CMK (cell line): ENCODE measurements around the gene APOD.

ENCODE experiments used
- DNase-seq: peaks from one replicate; pipeline ENCODE4 v3.0.0-alpha.2; 2010; ENCODE audit warnings: low read depth

Gene APOD

DNA sequence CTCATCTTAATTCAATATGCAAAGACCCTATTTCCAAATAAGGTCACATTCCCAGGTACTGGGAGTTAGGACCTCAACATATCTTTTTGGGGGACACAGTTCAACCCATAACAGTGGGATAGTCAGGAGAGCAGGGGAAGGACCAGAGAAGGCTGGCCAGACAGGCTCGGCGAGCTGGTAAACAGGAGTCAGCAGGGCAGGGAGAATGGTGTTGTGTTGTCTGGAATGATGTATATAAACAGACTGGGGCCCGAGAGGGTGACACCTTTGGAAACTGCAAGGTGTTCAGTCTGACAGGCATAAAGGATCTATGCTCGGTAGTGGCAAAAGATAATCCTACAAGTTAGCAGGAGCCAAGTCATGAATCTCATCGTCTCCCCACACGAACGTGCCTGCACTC lies 30.5 kb downstream of the APOD start:
- no peak for DNase-seq

DNA sequence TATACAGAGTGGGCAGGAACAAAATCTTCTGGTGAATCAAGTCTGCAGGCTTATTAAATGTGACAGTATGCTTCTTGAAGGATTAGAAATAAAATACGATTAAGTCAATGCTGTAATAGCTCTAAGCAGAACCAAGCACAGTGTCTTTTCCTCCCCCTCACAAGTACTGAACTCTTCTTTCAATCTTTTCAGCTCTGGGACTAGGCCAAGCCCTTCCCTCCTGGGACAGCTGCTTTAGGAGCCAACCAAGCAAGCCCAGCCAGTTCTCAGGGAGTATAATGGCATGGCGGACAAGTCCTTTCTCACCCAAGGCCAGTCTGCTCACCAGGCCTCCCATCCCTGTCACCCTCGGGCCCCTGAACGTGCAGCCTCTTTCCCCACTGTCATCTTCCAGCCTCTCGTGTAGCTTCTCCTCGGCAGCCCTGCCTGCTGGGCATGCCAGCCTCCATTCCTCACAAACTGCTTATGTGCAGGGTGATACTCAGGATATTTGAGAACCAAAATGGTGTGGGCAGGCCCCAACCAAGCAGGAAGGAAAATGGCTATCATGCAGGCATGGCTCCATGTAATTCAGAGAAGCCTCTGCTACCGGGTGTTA lies 32.3 kb downstream of the APOD start:
- DNase-seq = no peak

DNA sequence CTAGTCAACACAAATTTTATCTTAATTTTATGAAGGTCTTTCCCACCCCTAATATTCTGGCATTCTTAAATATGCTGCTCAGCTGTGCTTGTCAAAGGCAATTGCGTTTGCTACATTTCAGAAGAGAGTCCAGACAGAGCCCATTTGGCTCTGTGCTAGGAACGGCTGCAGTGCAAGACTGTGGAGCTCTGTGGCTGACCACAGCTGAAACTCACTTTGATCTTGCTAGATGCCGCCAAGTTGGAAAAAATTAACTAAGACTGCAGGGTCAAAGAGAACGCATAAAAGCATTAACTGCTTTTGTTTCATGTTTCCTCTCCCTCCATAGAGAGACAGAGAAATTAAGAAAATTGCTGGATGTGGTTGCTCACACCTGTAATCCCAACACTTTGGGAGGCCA lies 33.0 kb downstream of the APOD start:
- DNase-seq = no peak

DNA sequence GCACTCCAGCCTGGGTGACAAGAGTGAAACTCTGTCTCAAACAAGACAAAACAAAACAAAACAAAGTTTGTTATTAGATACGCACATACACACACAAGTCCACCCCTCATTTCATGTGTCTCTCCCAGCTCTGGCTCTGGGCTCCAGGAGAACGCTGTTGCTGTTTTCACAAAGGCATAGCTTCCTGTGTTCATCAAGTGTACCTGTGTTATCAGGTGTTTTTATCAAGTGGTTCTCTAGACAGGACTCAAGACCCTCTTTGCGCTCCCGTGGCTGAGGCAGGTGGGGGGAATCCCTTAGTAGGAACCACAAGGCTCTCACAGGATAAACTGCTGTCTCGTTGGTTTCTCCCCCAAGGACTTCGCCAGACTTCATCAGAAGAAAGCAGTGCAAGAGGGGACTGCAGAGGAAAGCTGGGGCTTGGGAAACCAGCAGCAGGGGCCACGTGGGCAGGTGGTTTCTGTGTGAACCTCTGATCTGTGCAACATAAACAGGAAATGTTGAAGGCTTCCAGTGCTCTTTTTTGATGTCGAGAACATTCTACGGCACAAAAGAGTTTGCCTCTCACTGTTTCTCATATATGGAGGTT lies 33.7 kb downstream of the APOD start:
- DNase-seq = no peak

DNA sequence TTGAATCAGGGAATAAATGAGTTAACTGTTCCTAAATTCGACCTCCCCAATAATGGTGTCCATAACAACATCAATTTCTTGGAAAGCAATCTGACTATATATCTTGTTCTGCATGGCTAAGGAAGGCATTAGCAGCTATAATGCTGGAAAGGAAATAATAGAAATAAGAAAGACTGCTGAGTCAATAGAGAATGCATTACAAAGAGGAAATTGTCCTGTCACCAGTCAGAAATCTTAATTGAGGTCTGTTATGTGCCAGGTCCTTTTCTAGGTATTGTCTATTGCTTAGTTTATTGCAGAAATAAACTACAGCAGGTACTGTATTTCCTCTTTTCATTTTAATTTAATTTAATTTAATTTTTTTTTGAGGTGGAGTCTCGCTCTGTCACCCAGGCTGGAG lies 34.8 kb downstream of the APOD start:
- DNase-seq = no peak

DNA sequence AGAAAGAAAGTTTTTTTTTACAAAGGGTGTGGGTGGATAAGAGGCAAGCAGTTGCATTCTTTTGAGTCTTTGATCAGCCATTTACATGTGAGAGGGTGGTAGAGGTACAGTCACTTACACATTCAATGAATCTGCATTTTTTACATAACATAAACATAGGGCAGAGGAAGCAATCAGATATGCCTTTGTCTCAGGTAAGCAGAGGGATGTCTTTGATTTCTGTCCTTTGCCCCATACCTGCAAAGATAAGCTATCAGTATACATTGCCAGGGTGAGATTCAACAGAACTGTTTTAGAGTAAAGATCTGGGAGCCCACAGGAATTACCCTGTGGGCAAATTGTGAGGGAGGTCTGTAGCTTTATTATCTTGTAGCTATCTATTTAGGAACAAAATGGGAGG lies 35.2 kb downstream of the APOD start:
- no peak for DNase-seq

DNA sequence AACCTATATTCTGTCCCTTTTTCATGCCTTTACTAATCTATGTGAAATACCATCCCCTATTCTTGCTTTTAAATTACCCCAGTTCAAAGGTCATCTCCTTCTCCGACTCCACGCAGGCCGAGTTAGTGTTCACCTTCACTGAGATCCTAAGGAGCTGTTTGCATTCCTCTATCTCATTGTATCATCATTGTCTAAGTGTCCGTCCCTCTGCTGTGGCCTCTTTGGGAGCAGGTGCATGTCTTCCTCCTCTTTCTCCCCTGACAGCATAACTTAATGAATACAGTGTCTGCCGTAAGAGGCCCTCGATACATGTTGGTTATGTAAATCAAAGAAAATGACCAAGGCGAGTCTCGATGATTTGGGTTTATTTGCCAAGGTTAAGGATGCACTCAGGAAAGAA lies 35.7 kb downstream of the APOD start:
- no peak for DNase-seq

DNA sequence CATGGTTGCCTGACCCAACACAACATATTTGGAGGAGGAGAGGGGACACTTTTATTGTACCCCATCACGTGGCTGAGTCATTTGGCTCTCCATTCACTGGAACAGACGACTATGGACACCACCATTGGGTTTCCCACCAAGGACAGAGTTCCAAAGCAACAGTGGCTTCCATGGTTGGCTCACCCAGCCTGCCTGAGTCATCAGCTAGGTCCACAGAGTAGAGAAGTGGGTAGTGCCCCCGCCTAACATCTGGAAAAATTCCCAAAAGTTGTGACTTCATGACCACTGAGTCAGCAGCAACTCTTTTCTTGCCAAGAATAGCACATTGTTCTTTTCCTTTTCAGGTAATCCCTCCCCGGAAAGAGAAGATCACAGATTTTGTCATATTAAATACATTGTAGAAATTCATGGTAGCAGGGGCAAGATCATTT lies 37.6 kb downstream of the APOD start:
- no peak for DNase-seq

DNA sequence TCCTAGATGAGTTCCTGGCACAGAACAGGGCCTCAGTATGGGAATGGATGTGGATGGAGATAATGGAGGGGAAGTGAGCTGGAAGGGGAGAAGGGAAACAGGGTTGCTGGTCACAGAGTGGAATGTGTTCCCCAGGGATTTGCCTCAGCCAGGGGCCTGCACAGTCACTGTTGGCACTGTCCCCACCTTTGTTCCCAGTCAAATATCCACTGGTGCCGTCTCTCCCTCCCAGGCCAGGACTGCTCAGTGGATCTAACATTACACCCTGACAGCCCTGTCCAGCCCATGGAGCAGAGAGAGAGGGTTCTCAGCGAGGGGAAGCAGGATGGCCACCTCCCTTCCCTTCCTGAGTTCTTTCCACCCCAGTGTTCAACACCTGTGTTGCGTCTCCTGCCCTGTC lies 39.1 kb downstream of the APOD start:
- no peak for DNase-seq

DNA sequence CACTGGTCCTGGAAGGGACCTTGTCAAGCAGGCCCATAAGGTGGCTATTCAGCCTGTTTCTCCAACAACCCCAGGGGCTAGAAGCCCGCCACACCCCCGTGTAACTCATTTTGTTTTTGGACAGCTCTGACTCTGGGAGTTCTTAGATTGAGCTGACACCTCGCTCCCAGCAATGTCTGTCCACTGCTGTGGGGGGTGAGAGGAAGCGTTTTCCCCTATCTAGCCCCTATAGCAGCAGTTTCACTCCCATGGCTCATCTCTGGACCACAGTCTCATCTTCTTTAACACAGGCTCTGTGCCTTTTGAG lies 39.6 kb downstream of the APOD start:
- no peak for DNase-seq

DNA sequence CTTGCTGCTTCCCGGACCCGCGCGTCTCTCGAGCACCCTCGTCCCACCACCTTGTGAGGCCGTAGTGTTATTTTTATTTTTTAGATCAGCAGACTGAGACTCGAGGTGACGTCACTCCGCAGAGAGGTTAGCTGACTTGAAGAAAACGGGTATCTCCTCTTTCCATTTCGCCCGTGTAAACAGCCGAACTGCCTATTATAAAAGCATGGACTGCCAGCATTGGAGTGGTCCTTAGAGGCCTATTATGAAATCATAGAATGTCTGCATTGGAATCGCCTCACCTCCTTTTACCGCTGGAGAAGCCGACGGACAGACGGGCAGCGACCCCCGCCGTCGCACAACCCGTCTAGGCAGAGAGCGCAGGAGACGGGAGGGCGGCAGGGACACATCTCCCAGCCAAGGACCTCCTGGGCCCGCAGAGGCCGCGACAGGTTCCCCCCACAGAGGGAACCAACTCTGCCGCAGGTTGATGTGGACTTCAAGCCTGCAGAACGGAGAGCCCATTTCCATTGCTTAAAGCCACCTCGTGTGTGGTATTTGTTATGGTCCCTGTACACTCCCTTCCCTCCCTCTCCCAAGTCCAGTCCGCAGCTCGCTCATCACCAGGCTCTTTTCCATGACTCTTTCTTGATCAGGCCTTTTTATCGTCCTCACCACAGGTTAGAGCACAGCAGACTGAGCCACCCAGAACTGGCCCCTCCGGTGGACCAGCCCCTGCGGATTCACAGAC lies 40.1 kb downstream of the APOD start:
- DNase-seq = no peak

DNA sequence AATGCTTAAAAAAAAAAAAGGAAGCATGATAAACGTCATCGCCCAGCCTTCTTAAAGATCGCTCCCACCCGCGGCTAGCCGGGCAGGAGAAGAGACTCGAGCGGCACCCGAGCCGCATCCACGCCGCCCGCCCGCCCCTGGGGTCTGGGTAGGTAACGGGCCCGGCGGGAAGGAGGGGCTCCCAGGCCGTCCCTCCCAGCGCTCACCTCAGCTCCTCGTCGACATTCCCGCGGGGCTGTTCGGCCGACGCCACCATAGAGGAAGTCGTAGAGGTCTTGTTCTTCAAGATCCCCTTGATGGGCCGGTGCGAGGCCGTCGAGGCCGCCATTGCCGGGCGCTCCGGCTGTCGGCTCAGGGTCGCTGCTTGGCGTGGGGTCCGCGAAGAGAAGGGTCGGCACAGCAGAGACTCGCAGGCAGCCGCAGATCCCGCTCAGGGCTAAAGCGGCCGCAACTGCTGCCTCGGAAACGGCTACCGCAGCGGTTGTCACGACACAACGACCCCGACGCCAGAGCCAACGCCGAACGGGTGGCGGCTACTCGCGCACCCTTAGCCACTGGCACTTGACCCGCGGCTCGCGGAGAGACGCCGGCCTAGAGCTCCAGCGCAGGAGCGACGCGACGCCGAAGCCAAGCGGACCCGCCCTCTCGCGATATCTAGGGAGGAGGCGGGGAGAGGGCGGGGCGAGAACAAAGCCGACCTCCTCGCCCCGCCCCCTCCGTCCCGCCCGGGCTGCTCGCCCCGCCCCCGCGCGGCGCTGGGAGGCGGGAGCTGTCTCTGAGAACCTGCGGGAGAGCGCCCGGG lies 40.8 kb downstream of the APOD start, which contains the start of gene PPP1R2:
Gene PPP1R2 (minus strand): TSS at position 628 of the 802 bp plus-strand sequence. CDS start 300 bp downstream, at position 328.
- peak; percentile 57 for DNase-seq

DNA sequence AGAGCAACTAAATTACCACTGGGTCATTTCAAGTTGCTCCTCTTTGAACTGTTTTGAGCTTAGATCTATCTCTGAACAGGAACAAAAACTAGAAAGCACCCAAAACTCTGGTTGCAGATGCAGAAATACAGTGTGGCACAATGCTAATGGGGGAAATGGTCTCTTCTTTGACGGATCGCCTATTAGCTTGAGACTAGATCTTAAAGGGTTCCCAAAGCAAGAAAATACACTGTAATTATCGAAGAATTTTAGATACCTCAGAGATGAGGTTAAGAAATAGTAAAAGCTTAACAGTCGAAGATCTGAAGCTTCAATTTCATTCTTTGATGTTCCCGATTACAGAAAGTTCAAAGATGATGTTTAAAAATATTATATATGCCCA lies 41.4 kb downstream of the APOD start:
- no peak for DNase-seq

DNA sequence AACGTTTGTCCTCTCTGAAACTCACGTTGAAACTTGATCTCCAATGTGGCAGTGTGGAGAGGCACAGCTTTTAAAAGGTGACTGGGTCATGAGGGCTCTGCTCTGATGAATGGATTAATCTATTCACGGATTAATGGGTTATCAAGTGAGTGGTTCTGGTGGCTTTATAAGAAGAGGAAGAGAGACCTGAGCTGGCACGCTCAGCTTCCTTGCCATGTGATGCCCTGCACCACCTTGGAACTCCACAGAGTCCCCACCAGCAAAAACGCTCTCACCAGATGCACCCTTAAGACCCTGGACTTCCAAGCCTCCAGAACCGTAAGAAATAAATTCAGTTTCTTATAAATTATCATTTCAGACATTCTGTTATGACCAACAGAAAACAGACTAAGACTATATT lies 43.2 kb downstream of the APOD start:
- DNase-seq = no peak

DNA sequence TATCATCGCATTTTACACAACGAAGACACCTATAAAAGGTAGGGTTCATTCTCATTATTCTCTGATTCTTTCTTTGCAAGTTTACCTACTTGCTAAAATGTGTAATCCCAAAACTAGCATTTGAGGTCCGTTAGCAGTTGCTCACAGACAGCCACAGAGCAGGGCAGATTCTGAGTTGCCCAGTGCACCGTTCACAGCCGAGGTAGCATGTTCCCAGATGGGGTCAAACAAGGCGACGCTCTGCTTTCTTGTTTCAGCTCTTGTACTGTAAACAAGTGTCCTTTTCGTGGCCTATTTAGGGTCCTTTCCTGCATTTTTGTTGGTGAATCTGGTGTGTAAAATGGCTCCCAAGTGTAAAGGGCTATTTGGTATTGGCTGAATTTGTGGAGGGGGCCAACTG lies 43.7 kb downstream of the APOD start:
- no peak for DNase-seq

DNA sequence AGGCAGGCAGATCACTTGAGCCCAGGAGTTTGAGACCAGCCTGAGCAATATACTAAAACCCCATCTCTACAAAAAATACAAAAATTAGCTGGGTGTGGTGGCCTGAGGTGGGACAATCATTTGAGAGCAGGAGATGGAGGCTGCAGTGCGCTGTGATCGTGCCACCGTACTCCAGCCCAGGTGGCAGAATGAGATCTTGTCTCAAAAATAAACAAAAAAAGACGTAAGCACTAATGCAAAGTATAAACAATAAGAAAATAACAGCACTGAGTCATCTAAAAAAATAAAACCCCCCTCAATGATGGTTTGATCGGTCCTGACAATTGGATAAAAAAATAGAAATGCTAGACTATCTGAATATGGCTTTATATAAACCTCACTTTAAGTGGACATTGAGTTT lies 44.3 kb downstream of the APOD start:
- no peak for DNase-seq

DNA sequence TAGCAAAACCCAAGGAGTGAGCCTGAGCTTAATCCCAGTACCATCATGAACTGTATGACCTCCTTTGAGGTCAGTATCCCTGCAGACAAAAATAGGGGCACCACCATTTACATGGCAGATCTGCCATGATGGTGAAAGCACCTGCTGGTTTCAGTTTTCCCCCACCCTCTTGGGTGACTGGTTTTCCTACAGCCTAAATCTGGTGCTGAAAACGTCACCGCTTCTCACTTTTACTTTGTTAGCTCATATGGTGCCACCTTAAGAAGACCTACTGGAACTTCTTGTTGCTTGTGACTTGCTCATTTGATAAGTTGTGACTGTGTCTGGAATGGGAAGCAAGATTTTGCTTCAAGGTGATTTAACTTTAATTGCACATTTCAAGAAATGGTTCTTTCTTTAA lies 45.7 kb downstream of the APOD start:
- no peak for DNase-seq

DNA sequence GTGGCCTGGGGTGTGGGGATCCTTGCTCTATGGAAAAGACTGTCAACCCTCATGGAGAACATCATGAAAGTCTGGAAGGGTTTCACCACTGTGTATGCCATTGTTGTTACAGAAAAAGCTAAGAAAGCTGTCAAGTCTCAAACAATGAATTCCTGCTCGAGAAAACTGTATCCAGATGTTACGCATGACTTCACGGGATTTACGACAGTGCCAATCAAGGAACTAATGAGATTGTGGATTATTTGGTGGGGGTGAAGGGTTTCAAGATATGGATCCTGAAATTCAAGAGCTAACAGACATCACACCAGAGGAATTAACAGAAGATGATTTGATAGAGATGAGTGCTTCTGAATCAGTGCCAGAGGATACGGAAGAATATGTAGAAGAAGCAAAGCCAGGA lies 48.4 kb downstream of the APOD start:
- no peak for DNase-seq

DNA sequence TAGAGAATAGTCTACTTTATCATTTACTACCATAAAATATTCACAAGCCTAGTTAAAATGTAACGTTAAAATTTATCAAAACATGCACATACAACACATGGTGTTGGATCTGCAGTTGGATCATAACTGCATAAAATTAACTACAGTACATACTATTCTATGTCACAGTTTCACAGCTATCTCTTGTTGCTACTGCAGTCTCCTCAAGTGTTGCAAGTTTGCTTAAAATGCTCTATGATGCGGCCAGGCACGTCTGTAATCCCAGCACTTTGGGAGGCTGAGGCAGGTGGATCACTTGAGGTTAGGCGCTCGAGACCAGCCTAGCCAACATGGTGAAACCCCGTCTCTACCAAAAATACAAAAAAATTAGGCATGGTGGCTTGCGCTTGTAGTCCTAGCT lies 50.9 kb downstream of the APOD start:
- no peak for DNase-seq

DNA sequence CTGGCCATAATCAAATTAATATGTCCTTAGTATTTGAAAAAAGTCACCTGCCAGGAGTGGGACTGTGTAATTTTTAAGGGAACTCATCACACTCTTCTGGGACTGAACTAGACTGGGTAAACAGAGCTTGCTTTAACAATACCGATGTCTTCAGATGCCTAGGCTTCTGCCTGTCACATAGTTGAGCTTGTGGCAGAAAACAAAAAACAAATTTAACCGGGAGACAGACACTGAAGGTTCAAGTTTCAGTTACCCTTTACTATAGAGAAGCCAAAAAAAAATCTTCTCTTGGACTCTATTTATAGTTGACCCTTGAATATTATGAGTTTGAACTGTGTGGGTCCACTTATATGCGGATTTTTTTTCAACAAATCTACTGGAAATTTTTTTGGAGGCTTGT lies 51.4 kb downstream of the APOD start:
- DNase-seq = no peak

DNA sequence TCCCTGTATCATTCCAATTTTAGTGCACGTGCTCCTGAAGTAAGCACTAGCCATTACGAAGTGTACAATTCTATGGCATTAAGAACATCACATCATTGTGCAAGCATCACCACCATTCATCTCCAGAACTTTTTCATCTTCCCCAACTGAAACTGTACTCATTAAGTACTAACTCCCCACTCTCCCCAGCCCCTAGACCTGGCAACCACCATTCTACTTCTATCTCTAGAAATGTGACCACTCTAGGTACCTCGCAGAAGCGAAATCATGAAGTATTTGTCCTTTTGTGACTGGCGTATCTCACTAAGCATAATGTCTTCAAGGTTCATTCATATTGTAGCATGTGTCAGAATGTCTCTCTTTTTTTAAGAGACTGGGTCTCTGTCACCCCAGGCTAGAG lies 52.1 kb downstream of the APOD start:
- no peak for DNase-seq

DNA sequence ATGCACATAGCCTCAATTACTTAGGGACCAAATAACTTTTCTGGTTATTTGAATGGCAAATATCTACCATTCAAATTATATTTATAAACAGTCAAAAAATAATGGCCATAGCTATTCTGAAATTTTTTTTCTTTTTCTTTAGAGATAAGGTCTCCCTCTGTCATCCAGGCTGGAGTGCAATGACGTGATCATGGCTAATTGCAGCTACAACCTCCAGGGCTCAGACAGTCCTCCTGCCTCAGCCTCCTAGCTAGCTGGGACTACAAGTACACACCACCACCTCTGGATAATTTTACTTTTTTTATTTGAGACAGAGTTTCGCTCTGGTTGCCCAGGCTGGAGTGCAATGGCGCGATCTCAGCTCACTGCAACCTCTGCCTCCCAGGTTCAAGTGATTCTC lies 57.2 kb downstream of the APOD start:
- no peak for DNase-seq
